Ecto neural progenitor cell (in vitro differentiated cells): Measurements from ENCODE around the gene MN1.

ENCODE experiments used
- DNase-seq: peaks from one replicate; pipeline ENCODE4 v3.0.0-alpha.2; 2018; ENCODE audit warnings: low spot score

MN1 gene

DNA sequence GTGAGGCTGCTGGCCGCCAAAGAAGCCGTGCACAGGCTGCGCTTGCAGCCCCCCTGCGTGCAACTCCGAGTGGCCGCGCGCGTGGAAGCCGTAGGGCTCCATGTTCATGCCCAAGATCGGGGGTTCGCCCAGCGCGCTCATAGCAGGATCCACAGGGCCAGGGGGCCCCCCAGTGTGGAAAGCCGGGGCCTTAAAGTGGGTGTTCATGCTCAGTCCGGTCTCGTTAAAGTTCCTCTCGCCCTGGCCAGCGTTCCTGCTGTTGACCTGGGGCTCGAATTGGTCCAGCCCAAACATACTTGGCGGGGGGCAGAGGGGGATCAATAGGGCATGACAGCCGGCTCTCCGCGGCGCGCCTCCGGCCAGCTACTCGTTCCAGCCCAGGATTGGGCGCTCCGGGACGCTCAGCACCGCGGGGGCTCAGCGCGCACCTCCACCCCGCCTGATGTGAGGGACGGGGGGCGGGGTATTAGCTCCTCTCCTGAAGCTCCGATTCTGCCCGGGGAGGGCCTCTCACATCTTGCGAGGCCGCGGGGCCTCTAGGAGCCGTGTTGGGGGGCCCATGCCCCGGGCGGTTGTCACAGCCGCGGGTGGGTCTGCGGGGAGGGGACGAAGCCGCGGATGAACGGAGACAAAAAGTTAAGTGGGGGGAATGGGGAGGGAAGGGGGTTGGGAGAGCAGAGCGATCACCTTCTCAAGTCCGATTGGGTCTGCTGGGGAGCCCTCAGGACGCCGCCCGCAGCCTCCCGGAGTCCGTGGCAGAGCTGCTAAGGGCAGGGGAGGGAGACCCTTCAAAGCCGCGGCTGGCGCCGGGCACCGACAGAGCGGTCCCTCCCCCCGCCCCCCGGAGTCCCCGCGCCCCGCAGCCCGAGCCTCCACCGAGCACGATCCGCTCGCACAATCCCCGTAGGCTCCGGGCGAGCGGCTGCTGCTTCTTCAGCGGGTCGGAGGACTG, 1.0 kb downstream of the MN1 start:
- DNase-seq: no peak

DNA sequence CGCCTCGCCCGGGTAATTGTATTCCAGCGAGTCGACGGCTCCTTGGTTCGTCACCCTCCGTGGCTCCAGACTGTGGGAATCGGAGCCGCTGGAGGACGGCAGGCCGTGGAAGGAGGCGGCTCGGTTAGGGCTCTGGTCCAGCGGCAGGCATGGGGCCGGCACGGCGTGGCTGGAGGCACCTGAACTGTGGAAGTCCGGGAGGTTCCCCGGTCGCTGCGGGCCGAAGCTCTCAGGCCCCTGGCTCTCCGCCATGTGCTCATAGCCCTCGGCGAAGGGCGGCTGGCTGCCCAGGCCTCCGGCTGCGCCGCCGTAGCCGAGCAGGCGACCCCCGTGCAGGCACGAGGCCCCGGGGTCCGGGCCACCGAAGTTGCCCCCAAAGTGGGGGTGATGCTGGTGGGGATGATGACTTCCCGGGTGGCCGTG, 1.7 kb downstream of the MN1 start:
- DNase-seq: no peak

DNA sequence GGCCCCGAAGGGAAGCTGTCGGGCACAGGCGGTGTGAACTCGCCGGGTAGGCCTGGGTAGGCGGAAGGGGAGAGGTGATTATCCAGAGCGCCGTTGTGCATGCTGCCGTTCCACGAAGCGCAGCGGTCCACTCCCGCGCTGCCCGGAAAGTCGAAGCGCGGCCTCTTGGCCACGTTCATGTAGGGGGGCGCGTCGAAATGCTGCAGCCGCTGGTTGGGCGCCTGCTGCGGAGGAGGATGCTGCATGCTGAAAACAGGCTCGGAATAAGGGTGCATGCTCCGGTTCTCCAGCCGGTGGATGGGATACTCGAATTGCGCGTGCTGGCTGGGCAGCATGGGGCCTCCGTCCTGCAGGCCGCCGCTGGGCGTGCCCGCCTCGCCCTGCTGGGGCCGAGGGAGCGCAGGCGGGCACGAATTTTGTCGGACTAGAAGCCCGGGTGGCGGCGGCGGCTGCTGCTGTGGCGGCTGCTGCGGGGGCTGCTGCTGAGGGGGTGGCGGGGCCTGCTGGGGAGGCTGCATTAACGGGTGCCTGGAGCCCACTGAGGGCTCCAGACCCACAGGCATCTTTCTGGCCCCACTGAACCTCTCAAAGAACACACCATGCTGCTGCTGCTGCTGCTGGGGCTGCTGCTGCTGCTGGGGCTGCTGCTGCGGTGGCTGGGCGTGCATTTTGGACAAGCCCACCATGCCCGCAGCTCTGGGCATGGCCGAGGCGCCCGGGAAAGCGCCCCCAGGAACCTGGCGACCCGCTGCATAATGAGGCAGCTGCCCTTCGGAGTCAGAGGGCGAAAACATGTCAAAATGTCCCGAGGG, 2.3 kb downstream of the MN1 start:
- no peak for DNase-seq

DNA sequence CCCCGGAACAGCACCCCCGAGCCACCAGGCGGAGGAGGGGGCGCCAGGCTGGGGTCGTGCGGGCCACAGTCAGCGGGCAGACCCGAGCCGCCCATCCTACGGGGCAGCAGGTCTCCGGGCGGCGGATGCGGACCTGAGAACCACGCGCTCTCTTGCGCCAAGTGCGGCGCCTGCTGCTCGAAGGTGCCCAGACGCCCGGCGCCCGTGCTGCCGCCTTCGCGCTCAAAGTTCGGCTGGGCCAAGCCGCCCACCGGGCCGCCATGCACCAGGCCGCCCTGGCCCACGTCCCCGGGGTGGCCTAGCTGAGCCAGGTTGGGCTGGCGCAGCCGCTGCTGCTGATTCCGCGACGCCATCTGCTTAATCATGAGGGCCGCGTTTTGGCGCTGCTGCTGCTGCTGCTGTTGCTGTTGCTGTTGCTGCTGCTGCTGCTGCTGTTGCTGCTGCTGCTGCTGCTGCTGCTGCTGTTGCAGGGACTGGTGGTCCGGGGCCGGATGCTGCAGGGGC, 3.0 kb downstream of the MN1 start:
- DNase-seq: no peak

DNA sequence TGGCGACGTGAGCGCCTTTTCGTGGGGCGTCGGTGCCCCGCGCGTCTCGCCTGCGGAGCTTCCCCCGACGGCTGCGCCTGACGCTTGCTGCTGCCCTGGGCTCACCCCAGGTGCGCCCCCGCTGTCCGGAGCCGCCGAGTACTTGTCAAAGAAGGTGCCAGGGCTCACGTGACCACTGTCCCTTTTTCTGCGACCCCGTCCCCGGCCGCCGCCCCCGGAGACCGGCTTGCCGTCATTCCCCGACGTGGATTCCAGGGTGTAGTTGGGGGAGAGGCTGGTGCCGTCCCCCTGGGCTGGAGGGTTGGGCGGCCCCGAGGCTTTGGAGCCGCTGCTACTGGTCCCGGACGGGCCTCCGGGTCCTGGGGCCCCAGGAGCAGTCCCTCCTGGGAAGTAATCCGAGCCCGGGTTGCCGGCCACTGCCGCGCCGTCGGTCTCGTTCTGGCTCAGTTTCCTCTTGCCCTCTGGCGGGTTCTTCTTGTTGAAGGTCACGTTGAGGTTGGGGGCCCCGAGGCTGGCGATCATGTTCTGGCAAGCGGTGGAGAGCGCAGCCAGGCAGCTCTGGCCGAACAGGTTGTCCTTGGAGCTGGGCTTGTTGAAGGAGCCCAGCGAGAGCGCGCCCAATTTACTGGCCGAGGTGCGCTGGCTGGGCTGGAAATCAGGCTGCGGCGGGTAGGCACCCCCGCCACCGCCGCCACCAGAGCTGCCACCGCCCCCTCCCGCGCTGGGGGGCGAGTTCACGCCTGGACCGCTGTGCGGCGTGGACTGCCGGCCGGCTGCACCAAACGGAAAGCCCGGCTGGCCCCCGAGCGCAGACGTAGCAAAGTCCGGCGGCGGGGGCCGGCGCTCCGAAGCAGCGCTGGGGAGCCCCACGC, 3.8 kb downstream of the MN1 start:
- no peak for DNase-seq

DNA sequence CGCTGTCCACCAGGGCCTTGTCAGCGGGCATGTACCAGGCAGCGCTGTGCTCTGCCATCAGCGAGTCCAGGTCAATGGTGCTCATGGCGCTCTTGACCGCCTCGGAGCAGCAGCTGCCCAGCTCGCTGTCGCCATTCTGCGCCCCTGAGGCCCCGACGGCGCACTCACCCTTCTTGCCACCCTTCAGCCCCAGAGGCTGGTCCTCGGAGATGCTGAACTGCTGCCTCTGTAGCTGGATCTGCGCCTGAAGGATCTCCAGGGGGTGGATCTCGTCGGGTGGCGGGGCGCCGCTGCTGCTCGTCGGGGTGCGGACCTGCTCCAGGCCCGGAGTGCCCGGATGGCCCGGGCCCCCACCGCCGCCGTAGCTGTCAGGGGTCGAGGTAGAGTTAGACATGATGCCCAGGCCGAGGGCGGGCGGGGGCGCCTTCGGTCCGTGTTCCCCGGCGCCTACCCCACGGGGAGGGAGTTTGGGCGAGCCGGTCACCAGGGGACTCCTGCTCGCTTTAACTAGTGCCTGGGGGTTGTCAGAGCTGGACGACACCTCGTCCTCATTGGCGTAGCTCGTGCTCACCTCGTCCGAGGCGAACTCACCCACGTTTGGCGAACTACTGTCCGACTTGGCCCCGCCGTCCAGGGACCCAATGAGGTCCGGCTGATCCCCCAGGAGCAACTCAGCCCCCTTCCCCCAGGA, 4.6 kb downstream of the MN1 start:
- no peak for DNase-seq

DNA sequence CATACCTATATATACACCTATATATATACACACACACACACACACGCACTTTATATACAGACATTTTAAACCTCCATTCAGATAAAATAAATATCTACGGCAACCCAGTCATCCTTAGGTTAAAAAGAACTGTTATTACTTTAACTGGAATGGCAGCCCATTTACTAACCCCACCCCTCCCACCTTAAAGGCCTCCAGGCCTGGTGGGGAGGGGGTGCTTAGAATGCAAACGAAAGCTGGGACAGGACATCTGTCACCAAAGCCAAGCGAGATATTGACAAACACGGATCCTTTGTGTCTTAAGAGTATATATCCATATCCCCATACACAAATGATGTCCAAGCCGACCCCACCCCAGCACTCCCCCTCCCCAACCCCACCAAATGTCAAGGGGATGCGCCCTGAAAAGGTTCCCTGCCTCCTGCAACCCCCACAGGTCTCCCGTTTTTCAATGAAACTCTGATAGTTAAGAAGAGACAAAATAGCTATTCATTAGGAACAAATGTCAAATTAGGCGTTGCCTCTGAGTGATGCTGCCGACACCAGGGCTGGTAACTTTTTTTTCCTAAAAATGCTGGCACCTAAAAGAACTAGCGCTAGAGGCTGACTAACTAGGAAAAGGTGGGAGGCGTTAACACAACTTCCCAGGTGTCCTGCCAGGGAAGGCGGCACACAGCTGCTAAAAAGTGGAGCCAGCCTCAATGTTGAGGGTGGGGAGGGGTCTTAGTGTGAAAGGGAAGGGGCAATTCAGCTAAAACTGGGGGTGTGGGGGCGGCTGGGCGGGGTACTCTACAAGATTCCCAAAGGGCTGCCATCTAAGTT, 5.6 kb downstream of the MN1 start:
- no peak for DNase-seq

DNA sequence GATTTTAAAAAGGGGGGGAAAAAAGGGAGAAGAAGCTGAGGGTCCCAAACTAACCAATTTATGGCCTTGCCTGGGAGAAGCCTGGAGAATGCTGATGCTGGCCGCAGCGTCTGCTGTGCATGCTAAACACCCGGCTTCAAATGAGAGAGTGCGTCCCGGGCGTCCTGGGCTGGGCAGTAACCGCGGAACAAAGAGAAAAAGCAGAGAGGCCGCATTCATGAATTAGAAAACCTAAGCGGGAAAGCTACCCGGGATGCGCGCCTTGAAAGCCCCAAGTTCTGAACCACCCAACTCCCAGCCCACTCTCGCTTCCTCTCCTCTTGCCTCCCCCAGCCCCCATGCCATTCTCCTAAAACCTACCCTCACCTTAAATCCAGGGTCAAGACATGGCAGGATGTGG, 6.5 kb downstream of the MN1 start:
- no peak for DNase-seq

DNA sequence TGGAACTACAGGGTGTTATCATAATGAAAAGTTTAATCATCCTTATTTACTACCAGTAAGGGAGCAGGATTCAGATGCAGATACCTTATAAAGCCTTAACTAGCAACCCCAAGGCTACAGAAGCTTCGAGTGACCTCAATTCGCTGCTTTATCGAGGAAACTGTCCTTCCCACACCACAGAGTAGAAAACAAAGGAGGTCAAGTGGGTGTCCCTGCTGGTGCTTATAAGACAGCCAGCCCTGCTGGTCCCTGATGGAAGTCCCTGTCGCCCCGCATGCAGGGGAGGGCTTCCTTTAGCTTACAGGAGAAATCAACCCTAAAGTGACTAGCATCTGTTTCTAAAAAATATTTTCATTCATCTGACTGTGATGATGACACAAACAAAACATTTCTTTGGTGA, 7.3 kb downstream of the MN1 start:
- DNase-seq: no peak

DNA sequence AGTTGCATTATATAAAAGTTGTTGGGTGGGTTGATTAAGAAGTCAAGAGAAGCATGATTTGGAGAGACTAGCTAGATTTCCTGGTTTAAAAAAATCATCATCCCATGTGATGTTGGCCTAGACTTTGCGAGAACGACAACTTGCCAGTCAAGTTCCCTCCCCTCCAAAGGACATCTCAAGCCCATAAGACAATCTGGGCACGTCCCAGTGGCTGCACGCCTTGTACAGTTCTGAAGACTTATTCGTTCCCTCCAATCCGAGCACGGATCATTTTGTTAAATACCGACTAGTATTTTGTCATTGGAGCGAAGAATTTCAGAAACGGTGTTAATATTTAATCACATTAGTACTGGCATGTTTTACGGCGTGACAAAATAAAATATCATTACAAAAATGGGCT, 8.0 kb downstream of the MN1 start:
- DNase-seq: no peak

DNA sequence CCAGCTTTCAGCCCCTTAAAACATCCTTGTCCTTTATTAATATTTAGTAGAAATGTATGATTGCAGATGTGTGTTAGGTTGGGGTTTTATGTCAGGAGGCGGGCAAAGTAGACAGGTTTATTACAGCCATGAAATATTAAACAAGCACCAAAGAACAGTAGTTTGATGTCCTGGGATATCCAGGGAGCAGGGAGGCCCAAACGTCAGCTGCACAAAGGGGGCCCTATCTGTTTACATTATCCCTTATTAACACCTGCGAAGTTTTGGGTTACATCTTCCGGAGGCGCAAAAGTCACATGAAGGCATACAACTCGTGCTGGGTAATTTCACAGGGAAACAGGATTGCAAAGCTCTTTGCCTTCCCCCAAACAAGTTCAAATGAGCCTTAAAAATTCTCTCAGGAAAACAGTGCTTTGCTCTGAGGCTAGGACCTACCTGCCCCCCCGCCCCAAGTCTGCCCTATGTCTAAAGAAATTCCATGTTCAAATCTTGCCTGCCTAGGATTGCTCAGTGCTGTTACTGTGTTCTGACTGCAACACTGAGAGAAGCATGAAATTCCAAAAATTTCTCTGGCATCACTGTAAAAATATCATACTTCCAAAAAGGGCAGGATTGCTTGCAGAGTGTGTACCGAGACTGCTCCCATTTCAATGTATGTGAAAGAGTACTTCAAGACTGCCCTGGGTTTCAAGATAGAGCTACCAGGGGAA, 8.9 kb downstream of the MN1 start:
- no peak for DNase-seq

DNA sequence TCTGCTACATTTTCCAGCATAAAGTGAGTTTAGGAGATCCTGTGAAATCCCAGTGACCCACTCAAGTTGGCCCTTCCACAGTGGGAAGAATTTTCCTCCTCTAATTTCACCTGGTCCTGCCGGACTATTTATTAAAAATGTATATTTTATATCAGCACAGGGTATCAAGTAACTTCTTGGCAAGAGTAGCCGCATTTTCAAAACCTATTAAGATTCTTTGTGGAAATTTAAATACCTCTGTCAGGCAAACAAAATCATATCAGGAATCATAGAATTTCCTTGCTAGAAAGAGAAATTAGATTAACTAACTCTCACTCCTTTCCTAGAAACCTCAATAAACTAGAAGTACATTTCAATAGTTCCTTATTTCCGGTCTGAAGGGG, 9.7 kb downstream of the MN1 start:
- DNase-seq: no peak

DNA sequence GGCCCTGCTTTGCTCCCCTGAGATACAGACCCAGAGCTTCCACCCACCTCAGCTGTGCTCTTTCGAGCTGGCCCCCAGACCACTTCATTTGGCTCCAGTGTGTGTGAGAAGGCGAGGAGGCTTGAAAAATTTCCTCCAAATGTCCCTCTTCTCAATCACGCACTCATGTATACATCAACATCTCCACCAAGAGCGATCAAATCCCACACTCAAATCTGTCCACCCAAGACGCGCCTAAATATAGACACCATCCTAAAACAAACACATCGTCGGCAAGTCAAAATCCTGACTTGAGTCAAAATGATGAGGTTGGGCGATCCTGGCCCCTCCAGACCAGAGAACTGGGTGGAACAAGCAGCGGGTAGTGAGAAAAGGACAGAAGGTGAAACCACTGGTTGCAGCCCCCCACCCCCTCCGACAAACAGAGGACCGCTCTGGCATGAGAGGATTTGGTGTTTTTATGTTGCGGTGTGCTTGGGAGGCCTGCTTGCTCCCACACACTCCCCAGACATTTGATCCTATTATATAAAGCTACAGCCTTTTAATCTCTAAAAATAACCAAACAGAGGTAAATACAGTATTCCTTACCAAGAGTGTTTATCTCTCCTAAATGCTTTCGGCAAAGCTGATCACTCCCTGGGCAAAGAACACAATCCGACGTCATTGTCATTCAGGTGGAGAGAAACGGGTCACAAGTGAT, 10.2 kb downstream of the MN1 start:
- DNase-seq: no peak

DNA sequence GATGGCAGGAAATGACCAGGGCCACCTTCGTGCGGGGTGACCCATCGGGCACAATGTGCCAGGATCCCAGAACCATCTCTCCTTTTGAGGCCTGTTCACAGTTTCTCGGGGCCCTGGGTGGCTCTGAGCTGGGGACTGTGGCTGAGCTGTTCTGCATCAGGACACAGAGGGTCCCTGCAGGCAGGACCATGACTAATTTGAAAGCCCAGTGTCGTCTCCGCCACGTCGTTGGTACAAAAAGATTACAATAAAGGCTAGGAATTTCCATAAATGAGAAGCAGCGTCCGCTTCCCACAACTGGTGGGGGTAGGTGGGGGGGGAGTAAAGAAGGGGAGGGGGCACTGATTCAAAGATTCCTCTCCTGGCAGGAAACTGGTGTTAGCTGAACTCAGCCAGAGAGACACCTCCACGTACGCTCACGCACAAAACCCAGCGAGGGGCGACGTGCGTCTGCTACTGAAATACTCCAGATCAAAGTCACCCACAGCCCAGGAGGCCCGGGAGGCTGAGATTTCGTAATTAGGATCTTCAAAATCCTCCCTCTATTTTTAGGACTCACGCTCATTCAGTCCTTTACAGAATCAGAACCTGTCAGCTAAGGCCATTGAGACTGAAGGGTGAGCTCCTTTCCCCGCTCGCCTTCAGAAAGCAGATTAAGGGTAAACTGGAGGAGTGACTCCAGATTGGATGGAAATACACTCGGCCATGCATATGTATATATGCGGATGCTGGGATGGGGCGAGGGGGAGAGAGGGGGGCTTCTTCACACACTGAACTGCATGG, 11.0 kb downstream of the MN1 start:
- no peak for DNase-seq

DNA sequence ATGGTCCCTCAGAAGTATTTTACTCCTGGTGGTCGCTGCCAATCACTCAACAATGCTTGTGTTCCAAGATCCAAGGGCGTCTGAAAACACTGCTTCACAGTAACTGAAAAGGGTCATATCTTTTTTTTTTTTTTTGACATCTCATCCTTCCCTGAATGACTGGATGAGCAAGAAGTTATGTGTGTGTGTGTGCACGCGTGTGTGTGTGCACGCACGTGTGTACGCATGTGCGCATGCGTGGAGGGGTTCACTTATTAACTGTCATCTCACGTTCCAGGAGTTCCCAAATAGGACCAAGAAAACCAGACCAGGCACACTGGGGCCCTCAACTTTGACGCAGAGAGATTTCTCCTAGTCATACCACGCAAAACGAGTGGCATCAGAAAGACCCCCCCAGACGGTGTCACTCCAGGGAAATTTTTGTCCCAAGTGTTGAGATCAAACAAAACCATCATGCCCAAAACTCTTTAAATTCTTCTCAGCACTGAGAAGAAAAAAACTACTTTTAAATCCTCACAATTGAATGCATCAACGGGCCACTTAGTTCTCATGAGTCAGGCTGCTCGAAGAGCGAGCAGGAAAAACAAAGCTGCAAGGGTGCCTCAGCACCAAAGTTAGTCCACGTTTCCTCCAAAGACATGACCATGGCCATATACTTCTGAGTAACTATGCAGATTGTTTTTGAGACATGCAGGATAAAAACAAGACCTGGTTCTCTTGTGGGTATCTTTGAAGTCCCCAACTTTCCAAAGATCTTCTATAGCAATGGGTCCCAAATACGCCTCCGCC, 12.9 kb downstream of the MN1 start:
- no peak for DNase-seq

DNA sequence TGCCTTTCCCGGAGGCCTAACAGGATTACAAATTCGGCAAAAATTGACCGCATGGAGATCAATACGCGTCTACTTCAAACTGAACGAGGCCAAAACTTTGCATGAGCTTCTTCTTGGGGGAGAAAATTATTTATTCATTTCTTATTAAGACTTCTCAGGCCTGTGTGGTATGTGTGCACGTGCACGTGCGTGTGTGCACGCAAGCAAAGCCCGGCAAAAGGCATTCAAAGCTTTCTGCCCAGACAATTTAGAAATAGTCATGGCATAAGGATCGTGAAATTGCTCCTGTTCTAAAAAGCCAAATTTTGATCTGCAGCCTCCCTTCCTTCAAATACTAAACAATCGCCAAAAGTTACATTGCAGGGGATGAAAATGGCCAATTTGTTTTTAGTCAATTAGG, 14.6 kb downstream of the MN1 start:
- DNase-seq: no peak

DNA sequence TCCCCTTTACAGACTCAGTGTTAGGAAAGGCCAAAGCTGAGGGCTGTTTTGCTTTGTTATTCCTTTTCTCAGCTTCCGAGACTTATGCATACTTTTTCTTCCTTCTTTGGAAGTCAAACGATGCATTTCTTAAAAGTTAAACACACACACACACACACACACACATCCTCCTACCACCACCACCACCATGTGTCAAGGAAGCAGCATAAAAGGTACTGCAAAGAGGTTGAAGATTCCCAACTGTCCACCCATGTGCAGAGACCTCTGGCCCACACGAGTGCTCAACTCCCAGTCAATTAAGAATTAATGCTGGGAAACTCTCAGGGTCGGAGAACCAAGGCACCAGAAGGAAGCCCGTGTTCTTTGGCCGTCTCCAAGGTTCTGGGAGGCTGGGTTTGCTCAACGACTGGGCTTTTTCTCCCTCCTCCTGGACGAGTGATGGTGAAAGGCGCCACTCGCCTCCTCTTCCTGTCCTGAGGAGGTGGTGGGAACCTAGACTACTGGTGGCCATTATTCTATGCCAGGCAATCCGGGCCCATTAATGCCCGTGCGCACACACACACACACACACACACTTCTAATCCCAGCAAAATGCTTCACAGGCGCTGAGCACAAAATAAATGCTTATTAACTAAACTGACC, 15.1 kb downstream of the MN1 start:
- no peak for DNase-seq
